Posterior vena cava (tissue), 2 donors: Measurements from ENCODE around the gene MOGAT1. TPM values are rescaled to one million over a fixed set of nuclear protein-coding genes. Genes with fewer than 3 reads are reported as not detected.
"Not testable (repeated sequence)": the region's sequence is repeated elsewhere in the genome, so short reads cannot be mapped to it uniquely, and the experiment has no call there.

Experiments used
- DNase-seq: peaks from one replicate; pipeline ENCODE4 v3.0.0-alpha.2; 2020; ENCODE audit warnings: low spot score
- intact Hi-C, 2 donors: fragments of 100-400 bp; cut with DNase I; formaldehyde crosslinking; loops; one replicate each; pipeline versions ENCODE4 v1.14.1 to v1.14.2; 2022 to 2023
- total RNA-seq, 2 donors: library from RNA; stranded (reverse); fragmentation: NEBNext Ultra II Directional; extraction: Animal tissue kit (Norgen Biotek cat#: 25700); gene quantifications; one replicate each; pipeline ENCODE4 v1.2.1, GENCODE V29; 2021
- donor health status: DM: yes; HTN: yes; CAD: no.
- donor health status: DM: yes; HTN: yes; CAD: no.

Gene MOGAT1
- total RNA-seq, 2 donors from 2014 or later: not detected

DNA sequence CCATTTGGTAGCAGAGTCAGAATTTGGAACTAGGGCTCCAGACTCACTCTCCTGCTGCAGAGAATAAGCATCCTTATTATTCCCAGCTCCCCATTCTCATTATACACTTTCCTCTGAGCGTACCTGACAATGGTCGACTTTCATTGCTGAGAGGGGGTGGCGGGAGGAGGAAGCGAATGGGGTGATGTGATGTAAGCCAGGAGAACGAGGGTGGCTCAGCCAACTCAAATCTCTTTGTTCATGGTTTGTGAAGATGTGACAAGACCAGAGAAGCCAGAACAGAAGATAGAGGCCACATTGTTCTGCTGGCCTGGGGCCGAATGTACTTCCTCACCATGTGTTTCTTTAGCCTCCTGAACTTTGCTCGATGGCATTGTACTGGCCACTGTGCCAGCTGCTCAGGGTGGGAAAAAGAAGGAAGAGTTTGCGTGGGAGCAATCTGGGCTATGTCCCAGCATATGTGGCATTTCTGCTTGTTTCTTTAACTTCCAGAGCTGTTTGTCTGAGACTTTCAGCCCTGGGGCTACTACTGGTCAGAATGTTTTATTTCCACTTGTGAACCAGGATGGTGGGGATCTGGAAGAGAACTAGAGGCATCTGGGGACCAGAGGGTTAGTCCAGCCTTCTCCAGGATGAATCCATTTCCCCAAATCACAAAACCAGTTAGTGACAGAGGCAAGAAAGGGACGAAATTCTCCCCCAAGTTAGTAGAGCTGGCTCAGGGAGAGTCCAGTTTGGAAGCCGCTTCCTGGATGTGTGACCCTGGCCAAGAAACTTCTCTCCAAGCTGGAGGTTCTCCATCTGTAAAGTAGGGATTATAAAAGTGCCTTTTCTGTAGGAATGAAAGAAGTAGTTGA, 62.6 kb downstream of the MOGAT1 start:
- intact Hi-C loops: no loop called here
- DNase-seq: no peak

DNA sequence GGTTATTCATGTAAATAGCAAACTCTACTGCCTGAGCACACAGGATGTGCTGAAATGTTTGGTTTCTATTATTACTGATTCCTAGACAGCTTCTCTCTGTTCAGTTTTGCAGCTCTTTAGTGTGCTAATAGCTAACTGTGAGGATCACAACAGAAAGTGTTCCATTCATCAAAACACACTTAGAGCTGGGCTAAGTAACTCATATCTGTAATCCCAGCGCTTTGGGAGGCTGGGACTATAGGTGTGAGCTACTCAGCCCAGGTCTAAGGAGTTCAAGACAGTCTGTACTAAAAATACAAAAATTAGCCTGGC, 63.2 kb downstream of the MOGAT1 start:
- intact Hi-C loops: no loop called here

DNA sequence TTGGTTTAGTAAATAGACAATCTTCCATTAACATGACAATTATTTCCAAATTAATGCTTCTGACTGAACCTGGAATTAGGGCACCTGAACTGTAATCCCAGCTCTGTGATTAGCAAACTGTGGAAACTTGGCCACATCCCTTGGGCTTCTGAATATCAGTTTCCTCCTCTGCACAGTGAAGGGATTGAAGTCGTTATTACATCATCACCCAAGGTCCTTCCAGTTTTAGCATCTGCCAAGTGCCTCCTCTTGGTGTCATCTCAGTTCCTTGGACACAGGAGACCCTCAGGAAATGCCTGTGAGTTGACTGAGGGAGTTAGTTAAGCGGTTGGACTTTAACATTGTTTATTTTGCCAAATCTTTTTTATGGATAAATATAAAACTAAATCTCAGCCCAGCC, 64.8 kb downstream of the MOGAT1 start:
- intact Hi-C loops: no loop called here
- no peak for DNase-seq

More for the DNA sequence above, 63.2 kb downstream of the MOGAT1 start:
- no peak for DNase-seq

DNA sequence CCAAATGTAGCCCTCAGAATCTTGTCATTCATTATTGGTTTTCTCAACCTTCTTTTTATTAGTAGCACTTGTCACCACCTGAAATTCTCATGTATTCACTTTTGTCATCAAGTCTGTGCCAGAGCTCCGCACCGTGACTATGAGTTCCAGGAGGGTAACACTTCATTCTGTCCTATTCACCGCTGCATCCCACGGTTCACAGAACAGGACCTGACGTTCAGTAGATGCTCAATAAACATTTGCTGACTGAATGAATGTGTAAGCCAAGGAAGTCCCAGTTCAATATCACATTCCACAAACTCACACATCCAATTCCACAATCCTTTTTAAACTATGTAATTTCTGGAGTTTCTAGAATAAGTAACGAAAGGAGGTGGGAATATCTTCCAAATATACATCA, 65.5 kb downstream of the MOGAT1 start:
- intact Hi-C loops: no loop called here
- no peak for DNase-seq

DNA sequence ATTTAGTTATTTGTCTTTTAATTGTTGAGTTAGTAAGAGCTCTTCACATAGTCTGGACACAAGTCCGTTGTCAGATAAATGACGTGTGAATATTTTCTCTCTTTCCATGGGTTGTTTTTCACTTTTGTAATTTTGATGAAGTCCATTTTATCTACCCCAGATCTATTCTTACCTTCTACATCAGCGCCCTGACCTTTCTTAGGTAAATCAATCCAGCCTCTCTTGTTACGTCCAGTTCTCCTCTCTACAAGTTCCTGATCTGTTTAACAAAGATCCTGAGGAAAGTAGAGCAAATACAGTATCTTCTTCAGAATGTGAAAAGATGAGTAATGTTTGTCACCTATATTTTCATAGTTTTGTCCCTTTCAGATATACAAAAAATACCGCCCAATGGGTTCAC, 66.9 kb downstream of the MOGAT1 start:
- intact Hi-C loops: no loop called here
- no peak for DNase-seq

DNA sequence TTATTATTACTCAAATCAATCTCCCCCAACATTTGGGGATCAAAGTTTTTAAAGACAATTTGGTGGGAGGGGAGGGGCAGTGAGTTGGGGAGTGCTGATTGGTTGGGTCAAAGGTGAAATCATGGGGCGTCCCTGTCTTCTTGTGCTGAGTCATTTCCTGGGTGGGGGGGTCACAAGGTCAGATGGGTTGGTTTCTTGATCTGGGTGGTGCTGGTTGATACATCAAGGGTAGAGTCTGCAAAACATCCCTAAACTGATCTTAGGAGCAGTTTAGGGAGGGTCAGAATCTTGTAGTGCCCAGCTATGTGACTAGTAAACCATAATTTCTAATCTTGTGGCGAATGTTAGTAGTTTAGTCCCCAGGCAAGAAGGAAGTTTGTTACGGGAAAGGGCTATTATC, 67.4 kb downstream of the MOGAT1 start:
- intact Hi-C loops: no loop called here
- no peak for DNase-seq

DNA sequence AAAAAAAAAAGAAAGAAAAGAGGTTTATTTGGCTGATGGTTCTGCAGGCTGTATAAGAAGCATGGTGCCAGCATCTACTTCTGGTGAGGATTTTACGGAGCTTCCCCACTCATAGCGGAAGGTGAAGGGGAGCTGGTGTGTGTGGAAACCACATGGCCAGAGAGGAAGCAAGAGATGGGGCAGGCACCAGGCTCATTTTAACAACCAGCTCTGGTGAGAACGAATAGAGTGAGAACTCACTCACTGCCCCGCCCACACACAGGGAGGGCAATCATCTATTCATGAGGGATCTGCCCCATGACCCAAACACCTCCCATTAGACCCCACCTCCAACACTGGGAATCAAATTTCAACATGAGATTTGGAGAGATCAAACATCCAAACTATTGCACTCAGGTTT, 68.5 kb downstream of the MOGAT1 start:
- no peak for DNase-seq
- intact Hi-C loops: loop anchor here in 1 of 2 donors (5.0 kb wide), 1 partner anchor 358 kb away; no protein-coding TSS in a partner anchor

DNA sequence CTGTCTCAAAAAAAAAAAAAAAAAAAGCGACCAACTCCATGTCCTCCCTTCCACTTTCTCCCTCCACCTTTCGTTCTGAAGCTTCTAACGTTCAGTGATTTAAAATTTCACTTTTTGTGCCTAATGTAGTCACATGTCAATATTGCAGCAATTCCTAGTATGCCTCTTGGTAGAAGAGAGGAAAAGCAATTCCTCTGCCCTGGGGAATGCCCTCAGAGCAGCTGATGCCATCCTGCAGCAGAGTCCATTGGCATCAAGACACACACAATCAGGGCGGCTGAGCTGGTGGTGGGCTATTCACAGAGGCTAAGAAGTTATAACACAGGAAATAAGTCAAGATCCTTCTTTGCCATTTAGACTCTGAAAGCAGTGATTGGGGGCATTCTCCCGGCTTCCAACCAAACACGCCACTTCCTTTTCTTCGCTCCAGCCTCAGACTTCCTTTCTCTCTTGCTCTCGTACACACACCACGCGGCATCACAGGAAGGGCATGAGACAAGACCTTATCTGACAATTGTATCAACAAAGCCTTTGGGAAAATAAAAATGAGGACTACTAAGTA, 71.9 kb downstream of the MOGAT1 start:
- no peak for DNase-seq
- intact Hi-C loops: loop anchor here in 1 of 2 donors (5.0 kb wide), 1 partner anchor 361 kb away; no protein-coding TSS in a partner anchor

DNA sequence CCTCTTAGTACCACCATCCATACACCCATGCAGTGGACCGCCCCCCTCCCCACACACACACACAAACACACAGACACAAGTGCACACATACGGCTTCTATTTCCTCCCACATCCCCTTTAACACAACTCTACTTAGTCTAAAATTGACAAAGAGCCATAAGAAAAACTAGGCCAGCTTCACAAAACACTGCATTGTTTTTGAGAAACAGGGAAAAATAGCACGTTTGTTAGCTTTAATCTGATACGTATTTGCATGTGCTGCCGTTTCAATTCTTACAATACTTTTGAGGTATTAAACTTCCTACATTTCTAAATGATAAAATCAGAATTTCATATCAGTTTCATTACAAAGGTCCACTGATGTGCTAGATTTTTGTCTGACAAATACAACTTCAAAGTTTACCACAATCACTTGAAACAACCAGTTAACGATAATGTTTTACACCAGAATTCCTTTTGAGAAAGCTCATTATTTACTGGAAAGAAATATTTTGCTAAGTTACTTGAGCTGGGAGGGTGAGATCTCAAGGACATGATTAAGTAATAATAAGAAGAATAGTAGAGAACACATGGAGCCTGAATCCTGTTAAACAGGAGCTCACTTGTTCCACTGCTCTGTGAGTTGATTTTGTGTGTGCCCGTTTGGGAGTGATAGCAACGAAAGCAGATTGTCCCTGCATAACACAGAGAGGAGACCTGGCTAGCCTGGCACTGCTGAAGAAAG, 74.5 kb downstream of the MOGAT1 start:
- DNase-seq: no peak
- intact Hi-C loops: no loop called here

DNA sequence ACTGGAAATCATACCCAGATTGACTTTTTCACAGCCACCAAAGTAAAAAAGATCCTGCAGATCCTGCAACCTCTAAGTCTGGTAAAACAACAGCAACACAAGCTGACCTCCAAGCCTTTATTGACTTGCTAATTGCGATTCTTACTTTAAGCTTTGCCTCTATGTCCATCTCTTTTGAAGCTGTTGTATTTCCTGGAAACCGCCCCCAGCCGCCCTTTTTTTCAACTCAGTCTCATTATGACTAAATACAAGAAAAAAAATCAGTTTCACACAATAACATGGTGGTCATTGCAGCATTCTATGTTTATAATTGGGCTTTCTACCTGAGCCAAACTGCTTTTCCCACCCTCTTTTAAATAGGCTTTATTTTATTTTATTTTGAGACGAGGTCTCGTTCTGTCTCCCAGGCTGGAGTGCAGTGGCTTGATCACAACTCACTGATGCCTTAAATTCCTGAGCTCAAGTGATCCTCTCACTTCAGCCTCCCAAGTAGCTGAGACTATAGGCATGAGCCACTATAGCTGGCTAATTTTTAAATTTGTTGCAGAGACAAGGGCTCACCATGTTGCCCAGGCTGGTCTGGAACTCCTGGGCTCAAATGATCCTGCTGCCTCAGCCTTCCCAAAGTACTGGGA, 76.2 kb downstream of the MOGAT1 start:
- DNase-seq: no peak
- intact Hi-C loops: no loop called here

DNA sequence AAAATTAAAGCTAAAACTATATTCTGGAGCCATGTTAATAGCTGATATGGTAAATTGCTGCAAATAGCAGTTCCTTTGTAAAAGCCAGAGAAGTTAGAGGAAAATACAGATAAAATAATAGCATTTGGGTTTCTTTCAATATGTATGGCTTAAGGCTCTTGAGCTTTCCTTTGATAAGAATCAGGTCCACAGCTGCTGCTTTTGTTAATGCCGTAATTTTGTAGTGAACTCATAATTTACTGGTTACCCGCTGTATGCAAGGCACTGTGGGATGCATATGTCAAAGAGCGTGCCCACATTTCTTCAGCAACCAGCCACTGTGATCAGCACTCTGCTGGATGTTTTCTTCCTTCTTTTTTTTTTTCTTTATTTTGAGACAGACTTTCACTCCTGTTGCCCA, 79.1 kb downstream of the MOGAT1 start:
- DNase-seq: no peak
- intact Hi-C loops: no loop called here

DNA sequence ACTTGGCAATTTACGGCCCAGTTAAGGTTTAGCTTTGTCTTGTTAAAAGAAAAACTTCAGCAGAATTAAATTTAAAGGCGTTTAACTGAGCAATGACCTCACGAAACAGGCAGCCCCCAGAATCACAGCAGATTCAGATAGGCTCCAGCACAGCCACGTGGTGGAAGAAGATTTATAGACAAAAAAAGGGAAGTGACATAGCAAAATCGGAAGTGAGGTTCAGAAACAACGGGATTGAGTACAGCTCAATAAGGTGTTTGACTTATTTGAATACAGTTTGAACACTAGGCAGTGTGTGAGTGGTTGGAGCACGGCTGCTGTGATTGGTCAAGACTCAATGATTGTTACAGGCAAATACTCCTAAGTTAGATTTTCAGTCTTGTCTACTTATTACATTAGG, 79.8 kb downstream of the MOGAT1 start:
- DNase-seq: no peak
- intact Hi-C loops: no loop called here

DNA sequence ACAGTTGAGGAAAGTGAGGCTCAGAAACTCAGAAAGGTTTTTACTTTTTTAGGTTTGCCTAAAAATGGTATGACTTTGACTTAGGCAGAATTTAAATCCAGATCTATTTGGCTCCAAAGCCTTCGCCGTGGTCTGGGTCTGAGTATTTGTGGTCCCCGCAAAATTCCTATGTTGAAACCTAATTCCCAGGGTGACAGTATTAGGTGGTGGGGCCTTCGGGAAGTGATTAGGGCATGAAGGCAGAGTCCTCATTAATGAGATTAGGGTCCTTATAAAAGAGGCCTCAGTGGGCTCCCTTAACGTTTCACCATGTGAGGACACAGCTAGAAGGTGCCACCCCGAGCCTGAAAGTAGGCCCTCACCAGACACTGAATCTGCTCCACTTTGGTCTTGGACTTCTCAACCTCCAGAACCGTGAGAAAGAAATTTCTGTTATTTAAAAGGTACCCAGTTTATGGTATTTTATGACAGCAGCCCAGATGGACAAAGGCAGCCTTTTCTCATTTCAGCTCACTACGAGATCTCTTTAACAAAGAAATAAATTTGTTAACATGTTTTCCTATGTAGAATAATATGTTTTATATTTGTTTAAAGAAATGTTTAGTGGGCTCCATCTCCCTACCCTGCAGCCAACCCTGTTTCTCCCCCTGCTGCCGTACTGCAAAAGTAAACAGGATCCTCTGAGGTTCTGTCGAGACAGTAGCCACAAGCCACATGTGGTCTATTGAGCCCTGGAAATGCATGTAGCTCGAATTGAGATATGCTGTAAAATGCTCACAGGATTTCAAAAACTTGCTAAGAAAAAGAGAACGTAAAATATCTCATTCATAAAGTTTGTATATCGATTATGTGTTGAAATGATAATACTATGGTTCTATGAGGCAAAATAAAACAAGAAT, 80.6 kb downstream of the MOGAT1 start:
- intact Hi-C loops: no loop called here
- DNase-seq: no peak

DNA sequence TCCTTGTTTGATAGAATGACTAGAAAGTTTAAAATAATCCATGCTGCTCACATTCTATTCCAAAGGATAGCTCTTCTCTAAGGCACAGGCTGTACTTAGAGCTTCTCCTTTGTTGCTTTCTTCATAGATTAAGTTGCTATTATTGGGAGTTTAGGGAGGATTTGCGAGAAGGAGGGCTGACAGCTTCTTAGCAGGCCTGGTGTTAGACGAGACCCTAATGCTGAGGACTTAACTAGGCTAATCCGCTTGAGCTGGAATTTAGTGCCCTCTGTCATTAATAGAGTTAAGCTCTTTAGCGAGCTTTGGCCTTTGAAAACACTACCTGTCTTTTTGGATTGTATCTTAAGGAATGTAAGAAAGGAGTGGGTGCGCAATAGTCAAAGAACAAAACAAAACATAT, 81.3 kb downstream of the MOGAT1 start:
- intact Hi-C loops: no loop called here
- no peak for DNase-seq

DNA sequence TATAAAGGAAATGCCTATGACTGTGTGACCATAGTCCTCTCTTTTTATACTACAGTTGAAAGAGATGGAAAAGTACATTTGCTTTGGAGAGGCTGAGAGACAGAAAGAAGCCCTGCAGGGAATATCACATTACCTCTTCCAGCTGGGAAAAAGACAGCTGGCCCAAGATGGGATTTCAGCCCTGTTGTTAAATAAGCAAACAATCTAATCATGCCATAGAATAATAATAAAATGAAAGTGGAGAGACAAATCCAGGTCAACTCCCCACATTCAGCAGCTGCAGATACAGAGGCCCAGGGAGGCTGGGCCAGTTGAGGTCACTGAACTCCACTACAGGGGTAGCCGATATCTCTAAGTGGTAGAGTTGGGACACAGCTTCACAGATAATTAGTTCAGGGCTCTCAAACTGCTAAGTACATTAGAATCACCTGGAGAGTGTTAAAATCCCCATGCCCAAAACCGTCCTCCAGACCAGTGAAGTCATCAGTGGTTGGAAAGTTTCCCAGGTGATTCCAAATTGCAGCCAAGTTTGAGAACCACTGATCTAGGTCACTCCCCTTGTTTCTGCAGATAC, 81.9 kb downstream of the MOGAT1 start:
- intact Hi-C loops: no loop called here
- DNase-seq: no peak

DNA sequence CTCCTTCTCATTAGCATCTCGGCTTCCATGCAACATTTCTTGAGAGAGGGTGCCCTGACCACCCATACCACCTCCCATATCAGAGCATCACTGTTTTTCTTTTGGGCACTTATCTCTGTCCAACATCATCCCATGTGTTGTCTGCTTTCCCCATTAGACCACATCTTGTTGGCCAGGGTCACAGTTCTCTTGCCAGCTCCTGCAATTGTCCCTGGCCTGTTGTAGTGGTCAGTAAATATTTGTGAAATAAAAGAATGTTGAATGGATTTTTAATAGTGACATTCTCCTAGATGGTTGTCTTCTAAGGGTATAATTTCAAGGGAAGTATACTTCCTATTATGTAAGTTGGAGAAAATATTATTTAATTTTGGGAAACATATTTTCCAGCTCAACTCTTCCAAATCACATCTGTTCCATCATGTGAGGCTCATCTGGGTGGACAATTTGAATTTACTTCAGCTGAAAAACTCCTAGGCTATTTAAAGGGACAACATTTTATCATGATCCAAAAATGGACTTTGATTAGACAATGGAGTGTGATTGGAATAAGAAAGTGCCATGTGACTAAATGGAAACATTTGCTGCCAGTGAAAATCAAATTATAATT, 83.0 kb downstream of the MOGAT1 start:
- no peak for DNase-seq
- intact Hi-C loops: no loop called here

DNA sequence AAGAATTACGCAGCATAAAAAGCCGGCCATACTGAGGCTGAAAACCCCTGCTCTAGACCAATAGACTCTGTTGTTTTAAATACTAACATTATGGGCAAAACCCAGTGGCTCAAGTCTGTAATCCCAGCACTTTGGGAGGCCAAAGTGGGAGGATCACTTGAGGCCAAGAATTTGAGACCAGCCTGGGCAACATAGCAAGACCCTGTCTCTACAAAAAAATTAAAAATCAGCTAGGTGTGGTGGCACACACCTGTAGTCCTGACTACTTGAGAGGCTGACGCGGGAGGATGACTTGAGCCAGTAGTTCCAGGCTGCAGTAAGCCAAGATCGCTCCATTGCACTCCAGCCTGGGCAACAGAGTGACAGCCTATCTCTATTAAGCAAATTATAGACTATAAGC, 84.1 kb downstream of the MOGAT1 start:
- intact Hi-C loops: not testable (repeated sequence)

DNA sequence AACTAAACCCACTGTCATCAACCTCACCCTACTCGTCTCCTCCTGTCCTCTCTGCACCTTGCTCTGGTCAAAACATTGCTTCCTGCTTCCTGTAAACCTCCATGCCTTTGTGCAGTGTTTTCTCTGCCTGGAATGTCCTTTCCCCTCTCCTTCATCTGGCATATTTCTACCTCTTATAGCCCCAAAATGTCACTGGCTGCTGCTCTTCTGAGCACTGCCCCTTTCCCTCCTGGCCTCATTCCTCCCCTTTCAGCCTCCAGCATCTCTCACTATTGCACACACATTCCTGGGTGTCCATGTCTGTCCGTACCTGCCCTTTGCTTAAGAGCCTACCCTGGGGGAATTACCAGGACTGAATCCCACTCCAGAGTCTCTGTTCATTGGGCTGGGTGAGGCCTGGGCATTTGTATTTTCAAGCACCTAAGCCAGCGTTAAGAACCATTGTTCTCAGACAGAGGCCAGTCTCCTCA, 84.9 kb downstream of the MOGAT1 start:
- DNase-seq: no peak
- intact Hi-C loops: no loop called here

More for the DNA sequence above, 84.1 kb downstream of the MOGAT1 start:
- not testable (repeated sequence) for DNase-seq
